Stomach (tissue), 9 donors: ENCODE results near the gene IL12RB2. TPM values are rescaled to one million over a fixed set of nuclear protein-coding genes. Genes with fewer than 3 reads are reported as not detected.
"Not testable (repeated sequence)": the region's sequence is repeated elsewhere in the genome, so short reads cannot be mapped to it uniquely, and the experiment has no call there.

Experiments used
- DNase-seq, 2 donors: peaks; one replicate each; pipeline versions ENCODE4 v3.0.0 to v3.0.0-alpha.2; 2013 to 2019
- H3K27ac ChIP-seq, 5 donors: fragments of 200-600 bp in 4 of 5; sonication (generic) in 4 of 5; one replicate each; pipeline ENCODE4 v1.5.1; 2013 to 2019; ENCODE audit warnings: mild to moderate bottlenecking in 1 of 5, moderate library complexity in 1 of 5
- H3K27me3 ChIP-seq, 3 donors: fragments of 200-600 bp; sonication (generic); one replicate each; pipeline ENCODE4 v1.5.1; 2017 to 2019; ENCODE audit warnings: mixed run types in 1 of 3
- H3K36me3 ChIP-seq, 4 donors: fragments of 200-600 bp; sonication (generic); 1 replicate in 3 of 4; 2 replicates in 1 of 4; pipeline ENCODE4 v1.5.1; 2016 to 2019
- H3K4me1 ChIP-seq, 4 donors: fragments of 200-600 bp; sonication (generic); one replicate each; pipeline ENCODE4 v1.5.1; 2016 to 2019
- H3K4me3 ChIP-seq, 4 donors: fragments of 200-600 bp; sonication (generic) in 3 of 4; one replicate each; pipeline ENCODE4 v1.5.1; 2016 to 2019; ENCODE audit warnings: mild to moderate bottlenecking in 1 of 4
- H3K9me3 ChIP-seq, 4 donors: fragments of 200-600 bp; sonication (generic); one replicate each; pipeline ENCODE4 v1.5.1; 2016 to 2019
- EP300 ChIP-seq: sonication (generic); formaldehyde crosslinking; IDR thresholded peaks from one replicate; pipeline ENCODE4 v1.6.1; 2017; ENCODE audit warnings: antibody characterized with exemption
- POLR2A ChIP-seq, 4 donors: fragments of 450-650 bp; IDR thresholded peaks; one replicate each; pipeline ENCODE4 v1.6.1; 2016; ENCODE audit warnings: antibody characterized with exemption in 4 of 4, control low read depth in 2 of 4, mild to moderate bottlenecking in 1 of 4, moderate library complexity in 1 of 4
- POLR2AphosphoS5 ChIP-seq, 3 donors: sonication (generic); formaldehyde crosslinking; IDR thresholded peaks; one replicate each; pipeline ENCODE4 v1.6.1; 2016; ENCODE audit warnings: antibody characterized with exemption in 3 of 3
- WGBS, 5 donors: extraction: QIAGEN DNeasy Blood & Tissue Kit in 3 of 5; methylation state at CpG; one replicate each; pipeline versions ENCODE4 v1.1.5 to v1.1.7; 2013 to 2018; 5-methylcytosine and 5-hydroxymethylcytosine counted together
- intact Hi-C: fragments of 100-400 bp; cut with DNase I; formaldehyde crosslinking; loops from one replicate; pipeline ENCODE4 v1.15.1; 2023; ENCODE audit warnings: low total_unique reads
- polyA plus RNA-seq, 3 donors: library from polyadenylated mRNA; stranded (reverse); fragments of 200-250 nt; gene quantifications; one replicate each; pipeline ENCODE4 v1.2.3, GENCODE V29; 2013
- total RNA-seq, 5 donors: library from RNA; depleted of rRNA; stranded (reverse); fragments of >200 nt; gene quantifications; one replicate each; pipeline versions ENCODE4 v1.1.0 to v1.2.3, GENCODE V29; 2014 to 2016
- TF ChIP-seq, protein P1 (sequence below), 7 experiments: fragments of 450-650 bp in 4 of 7; fragments of 200-600 bp in 3 of 7; sonication (generic) in 3 of 7; IDR thresholded peaks; one replicate each; pipeline ENCODE4 v1.5.1; 2016 to 2019; ENCODE audit warnings: antibody characterized with exemption in 7 of 7, control low read depth in 2 of 7, mild to moderate bottlenecking in 1 of 7
- donor health status: healthy with polysubstance abuse.
- donor health status: Bipolar disorder and iron deficiency.
- donor health status: healthy.

IL12RB2 gene
- total and polyA plus RNA-seq, 8 donors, result 0.06 to 1.2 (median 0.29) TPM; not detected in 3

DNA sequence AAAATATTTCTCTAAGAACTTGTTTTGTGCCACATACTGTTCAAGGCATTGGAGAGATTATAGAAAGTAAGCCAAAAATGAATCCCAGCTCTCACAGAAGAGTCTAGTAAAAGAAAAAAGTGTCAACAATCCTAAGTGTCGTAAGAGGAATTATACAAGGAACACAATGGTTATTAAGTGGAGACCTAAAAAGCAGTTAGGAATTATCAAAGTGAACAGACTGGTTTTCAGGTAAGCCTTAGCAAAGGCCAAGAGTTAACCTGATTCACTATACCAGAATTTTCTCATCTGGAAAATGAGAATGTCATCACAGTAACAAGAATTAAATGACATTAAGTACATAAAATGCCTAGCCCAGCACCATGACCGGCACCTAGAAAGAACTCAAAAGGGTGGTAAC is 106.9 kb downstream of the IL12RB2 start:
- no peak overlapping the region for H3K4me3 ChIP-seq
- no peaks in the 10 kb centered on the region for H3K27me3 ChIP-seq
- 84 to 97% (median 94%) methylated on average over 2 of the region's 2 CpGs for WGBS, 5 donors
- no peaks in the 10 kb centered on the region for H3K9me3 ChIP-seq
- intact Hi-C loops, result no loop called here
- no peak for DNase-seq
- H3K4me1 ChIP-seq, result peaks cover 0 to 30% (median 15%) of the 10 kb centered on the region in 4 donors
- H3K36me3 ChIP-seq, result peaks cover 59 to 98% (median 97%) of the 10 kb centered on the region in 4 donors
- H3K27ac ChIP-seq, result no peak overlapping the region
- TF ChIP-seq, protein P1, sequence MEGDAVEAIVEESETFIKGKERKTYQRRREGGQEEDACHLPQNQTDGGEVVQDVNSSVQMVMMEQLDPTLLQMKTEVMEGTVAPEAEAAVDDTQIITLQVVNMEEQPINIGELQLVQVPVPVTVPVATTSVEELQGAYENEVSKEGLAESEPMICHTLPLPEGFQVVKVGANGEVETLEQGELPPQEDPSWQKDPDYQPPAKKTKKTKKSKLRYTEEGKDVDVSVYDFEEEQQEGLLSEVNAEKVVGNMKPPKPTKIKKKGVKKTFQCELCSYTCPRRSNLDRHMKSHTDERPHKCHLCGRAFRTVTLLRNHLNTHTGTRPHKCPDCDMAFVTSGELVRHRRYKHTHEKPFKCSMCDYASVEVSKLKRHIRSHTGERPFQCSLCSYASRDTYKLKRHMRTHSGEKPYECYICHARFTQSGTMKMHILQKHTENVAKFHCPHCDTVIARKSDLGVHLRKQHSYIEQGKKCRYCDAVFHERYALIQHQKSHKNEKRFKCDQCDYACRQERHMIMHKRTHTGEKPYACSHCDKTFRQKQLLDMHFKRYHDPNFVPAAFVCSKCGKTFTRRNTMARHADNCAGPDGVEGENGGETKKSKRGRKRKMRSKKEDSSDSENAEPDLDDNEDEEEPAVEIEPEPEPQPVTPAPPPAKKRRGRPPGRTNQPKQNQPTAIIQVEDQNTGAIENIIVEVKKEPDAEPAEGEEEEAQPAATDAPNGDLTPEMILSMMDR (IDR thresholded peaks at IDR 0.05), result no peak
- TF ChIP-seq EP300 (no peak), POLR2AphosphoS5 (IDR thresholded peaks at IDR 0.05) (no peak), POLR2A (IDR thresholded peaks at IDR 0.05) (no peak)

DNA sequence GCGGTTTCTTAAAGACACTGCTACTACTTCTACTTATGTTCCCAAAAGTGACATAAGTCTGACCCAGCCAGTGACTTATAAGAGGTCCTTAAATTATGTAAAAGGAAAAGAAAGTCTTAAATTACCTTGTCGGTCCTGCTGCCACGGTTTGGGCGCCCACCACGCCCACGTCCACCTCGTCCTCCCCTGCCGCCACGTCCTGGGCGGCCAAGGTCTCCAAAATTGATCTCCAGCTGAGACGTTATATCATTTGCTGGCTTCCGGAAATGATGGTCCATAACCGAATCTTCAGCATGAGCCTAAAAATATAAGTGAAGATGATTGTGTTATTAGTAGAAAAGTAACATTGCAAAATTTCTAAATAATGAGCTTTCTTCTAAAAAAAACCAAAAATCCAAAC is 107.4 kb downstream of the IL12RB2 start:
- 89 to 95% (median 90%) methylated on average over 13 of the region's 13 CpGs for whole genome bisulfite sequencing, 5 donors
- H3K4me3 ChIP-seq, result no peak overlapping the region
- H3K9me3 ChIP-seq, result no peaks in the 10 kb centered on the region
- no peaks in the 10 kb centered on the region for H3K27me3 ChIP-seq
- intact Hi-C loops, result no loop called here
- H3K36me3 ChIP-seq, result peaks cover 60 to 98% (median 97%) of the 10 kb centered on the region in 4 donors
- TF ChIP-seq, protein P1 (IDR thresholded peaks at IDR 0.05), result no peak
- no peak for TF ChIP-seq POLR2A (IDR thresholded peaks at IDR 0.05)
- TF ChIP-seq POLR2AphosphoS5 (IDR thresholded peaks at IDR 0.05), result no peak
- TF ChIP-seq EP300, result no peak
- no peak overlapping the region for H3K27ac ChIP-seq
- DNase-seq, result no peak
- H3K4me1 ChIP-seq, result peaks cover 0 to 33% (median 20%) of the 10 kb centered on the region in 4 donors

DNA sequence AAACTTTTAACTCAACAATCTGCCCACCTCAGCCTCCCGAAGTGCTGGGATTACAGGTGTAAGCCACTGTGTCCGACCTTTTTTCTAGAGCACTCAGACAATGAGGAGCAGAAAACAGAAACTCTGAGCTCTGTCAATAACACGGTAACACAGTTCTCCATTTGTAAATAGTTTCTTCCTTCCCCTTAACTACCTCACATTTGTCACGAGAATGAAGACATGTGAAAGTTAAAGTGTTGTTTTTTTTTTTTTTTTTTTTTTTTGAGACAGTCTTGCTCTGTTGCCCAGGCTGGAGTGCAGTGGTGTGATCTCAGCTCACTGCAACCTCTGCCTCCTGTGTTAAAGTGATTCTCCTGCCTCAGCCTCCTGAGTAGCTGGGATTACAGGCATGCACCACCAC is 110.1 kb downstream of the IL12RB2 start:
- DNase-seq, H3K9me3 ChIP-seq, H3K27ac ChIP-seq, H3K4me3 ChIP-seq, H3K27me3 ChIP-seq, intact Hi-C loops: not testable (repeated sequence)
- Histone ChIP-seq H3K4me1 (peaks cover 0 to 52% (median 34%) of the 10 kb centered on the region in 4 donors), H3K36me3 (peaks cover 70 to 100% (median 99%) of the 10 kb centered on the region in 4 donors)
- WGBS, 5 donors, result 67 to 79% (median 76%) methylated on average over 4 of the region's 4 CpGs

DNA sequence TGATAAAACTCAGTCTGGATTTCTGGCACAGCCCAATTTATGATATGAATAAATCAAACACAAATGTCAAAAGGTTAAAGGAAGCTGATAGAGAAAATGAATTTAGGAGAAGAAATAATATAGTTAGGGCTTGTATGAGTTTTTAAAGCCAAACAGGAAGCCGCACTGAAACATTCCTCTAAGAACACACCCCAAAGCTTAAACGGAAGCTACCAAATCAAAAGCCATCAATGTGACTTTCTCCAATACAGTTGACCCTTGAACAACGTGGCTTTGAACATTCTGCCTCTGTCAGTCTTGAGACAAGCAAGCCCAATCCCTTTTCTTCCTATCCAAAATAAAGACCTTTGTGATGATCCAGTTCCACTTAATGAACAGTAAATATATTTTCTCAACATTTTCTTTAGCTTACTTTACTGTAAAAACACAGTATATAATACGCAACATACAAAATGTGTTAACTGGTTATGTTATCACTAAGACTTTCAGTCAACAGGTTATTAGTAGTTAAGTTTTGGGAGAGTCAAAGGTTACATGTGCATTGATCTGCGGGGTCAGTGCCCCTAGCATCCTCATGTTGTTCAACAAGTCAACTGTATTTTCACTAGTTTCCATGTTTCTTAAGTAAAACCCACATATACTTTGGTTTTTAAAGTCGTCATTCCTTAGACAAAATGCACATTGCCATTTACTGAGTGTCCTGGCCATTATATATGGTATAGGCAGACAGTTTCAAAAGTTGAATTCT is 111.3 kb downstream of the IL12RB2 start:
- Histone ChIP-seq H3K4me3 (no peak overlapping the region), H3K27me3 (no peaks in the 10 kb centered on the region), H3K4me1 (peaks cover 0 to 58% (median 34%) of the 10 kb centered on the region in 4 donors), H3K27ac (peak overlapping the region in 1 of 5 donors; percentile 2), H3K9me3 (no peaks in the 10 kb centered on the region), H3K36me3 (peaks cover 73 to 100% (median 100%) of the 10 kb centered on the region in 4 donors)
- intact Hi-C loops, result no loop called here
- DNase-seq, result no peak
- WGBS, 5 donors, result 47 to 60% (median 56%) methylated on average over 6 of the region's 6 CpGs
- TF ChIP-seq EP300 (no peak), POLR2AphosphoS5 (IDR thresholded peaks at IDR 0.05) (no peak), POLR2A (IDR thresholded peaks at IDR 0.05) (no peak)
- TF ChIP-seq, protein P1 (IDR thresholded peaks at IDR 0.05), result no peak
